Hematopoietic multipotent progenitor cell treated with erythropoietin and hydrocortisone succinate and interleukin-3 and kit ligand, for 15 days (in vitro differentiated cells): ENCODE data around the gene BEND6.
"Not testable (repeated sequence)": the region's sequence is repeated elsewhere in the genome, so short reads cannot be mapped to it uniquely, and the experiment has no call there.

Experiments
- DNase-seq: peaks from one replicate; pipeline ENCODE4 v3.0.0-alpha.2; 2015; ENCODE audit warnings: low spot score

Gene BEND6

DNA sequence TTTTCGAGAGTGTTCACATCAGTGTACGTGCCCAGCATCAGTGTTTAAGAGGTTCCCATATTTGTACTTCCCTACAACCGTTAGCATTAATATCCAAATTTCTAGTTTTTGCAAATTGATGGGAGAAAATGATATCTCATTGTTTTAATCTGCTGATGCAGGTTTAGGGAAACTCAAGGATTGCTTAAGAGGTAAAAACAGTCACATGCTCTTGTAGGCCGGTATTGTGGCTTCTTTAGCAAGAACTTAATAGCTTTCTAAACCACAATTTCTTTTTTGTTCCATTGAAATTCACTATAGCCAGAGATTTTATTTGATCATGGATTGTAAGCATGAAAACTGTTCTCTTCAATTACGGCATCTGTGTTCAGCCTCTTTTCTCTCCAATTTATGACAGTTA, 29.5 kb downstream of the BEND6 start:
- DNase-seq, result no peak

DNA sequence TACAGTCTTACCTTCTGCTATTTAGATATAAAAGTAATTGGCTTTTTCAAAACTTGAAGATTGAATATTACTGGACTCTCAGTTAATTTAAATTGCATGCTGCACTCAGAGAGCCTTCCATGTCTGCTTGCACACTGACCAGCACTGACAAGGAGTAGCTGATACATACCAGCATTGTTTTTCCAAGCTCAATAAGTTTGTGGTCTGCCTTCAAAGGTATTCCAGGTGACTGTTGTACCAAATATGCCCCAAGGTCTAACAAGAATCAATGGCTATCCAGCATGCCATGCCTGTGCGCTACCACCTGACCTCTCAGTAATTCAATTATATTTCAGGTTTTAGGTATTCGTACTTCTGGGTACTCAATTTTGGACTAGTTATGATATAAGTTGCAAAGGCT, 30.0 kb downstream of the BEND6 start:
- no peak for DNase-seq

DNA sequence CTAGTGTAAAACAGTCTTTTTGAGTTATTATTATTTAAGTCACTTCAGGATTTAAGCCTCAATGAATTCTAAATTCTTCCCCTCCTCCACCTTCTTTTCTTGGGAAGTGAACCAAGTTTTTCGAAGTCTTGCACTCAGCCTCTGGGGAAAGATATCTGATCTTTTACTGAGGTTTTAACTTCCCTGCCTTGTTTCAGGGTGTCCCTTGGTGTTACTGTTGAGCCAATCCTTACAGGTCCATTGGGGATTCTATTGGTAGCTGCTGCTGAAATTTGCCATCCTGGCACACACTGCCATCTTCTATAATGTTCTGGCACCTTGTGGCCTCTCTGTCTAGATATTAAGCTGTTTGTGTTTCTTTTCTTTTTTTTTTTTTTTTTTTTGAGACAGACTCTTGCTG, 31.7 kb downstream of the BEND6 start:
- no peak for DNase-seq

DNA sequence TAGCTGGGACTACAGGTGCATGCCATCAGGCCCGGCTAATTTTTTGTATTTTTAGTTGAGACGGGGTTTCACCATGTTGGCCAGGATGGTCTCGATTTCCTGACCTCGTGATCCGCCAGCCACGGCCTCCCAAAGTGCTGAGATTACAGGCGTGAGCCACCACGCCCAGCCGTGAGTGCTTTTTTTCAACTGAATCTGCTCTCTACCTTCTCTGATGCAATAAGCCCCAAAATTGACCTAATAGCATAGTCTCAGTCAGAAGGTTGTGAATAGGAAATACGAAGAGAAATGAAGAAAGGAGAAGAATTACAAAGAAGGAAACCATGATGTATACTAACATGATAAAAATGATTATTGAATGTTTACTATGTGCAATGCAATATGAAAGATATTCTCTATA, 33.2 kb downstream of the BEND6 start:
- no peak for DNase-seq

DNA sequence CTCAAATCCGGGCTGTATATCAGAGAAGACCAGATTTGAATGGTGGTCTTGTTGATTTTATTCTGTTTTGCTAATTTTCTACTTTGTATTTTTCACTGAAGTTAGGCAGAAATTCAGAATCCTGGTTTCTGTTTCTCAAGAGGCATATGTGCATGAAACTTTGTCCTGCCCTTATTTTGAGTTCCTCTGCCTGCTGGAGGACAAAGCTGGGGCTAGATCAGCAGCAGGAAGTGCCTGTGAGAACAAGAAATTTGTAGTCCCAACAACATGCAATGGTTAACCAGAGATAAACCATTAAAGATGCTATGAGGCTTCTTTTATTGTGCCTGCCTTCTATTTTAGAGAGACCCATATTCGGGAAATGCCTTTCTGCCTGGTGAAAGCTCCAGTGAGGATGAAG, 37.1 kb downstream of the BEND6 start:
- DNase-seq, result no peak

DNA sequence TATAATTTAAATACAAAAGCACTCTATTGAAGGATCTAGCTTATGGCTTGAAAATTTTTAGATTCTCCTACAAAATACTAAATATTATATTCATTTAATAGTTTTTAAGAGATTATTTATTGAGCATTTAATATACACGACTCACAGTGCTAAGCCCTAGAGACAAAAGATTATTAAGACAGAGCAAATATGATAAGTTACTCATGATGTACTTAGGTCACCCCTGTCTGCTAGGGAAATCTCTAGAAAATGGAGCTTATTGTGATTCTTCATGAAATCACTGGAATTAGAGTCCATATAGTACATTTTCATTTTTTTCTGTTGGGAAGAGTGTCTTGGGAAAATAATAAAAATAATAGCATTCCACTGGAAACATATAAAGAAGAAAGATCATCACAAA, 37.8 kb downstream of the BEND6 start:
- no peak for DNase-seq

DNA sequence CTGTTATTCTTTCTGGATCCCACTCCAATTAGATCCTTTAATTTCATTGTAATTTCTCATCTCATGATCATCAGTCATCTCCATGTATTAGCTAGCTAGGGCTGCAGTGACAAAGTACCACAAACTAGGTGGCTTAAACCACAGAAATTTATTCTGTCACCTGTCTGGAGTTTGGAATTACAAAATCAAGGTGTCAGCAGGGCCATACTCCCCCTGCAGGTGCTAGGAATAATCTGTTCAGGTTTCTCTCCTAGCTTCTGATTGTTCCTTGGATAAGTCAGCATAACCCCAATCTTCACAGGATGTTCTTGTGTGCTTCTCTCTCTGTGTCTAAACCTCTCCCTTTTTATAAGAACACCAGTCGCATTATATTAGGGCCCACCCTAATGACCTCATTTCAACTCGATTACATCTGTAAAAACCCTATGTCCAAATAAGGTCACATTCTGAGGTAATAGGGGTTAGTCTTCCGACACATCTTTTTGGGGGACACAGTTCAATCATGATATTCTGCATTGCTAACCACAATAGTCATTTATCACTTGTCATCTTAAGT, 40.5 kb downstream of the BEND6 start:
- DNase-seq, result no peak

DNA sequence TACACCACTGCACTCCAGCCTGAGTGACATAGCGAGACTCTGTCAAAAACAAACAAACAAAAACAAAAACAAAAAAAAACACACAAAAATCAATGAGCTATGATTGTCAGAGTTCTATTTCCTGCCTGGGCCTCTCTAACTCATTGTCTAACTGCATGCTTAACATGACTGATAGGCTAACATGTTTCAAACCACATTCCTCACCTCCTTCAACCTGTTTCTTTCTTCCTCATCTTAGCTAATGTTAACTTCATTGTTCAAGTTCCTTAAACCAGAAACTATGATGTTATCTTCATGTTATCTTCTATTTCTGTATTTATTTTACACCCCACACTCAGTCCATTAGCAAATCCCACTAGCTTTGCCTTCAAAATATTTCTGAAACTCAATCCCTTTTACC, 41.5 kb downstream of the BEND6 start:
- DNase-seq, result no peak

DNA sequence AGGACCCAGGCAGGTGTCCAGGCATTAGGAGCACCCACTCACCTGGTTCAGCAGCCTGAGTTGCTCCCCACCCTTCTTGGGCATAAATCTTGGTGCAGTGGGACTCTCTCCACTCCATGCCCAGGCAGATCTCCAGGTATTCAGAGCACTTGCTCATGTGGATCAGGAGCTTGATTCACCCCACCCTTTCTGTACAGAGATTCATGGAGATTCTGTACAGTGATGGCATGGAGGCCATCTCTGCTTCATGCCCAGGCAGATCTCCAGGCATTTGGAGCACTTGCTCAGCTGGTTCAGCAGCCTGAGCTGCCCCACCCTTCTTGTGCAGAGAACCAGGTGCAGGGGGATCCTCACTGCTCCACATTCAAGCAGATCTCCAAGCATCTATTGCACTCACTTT, 44.1 kb downstream of the BEND6 start:
- no peak for DNase-seq

DNA sequence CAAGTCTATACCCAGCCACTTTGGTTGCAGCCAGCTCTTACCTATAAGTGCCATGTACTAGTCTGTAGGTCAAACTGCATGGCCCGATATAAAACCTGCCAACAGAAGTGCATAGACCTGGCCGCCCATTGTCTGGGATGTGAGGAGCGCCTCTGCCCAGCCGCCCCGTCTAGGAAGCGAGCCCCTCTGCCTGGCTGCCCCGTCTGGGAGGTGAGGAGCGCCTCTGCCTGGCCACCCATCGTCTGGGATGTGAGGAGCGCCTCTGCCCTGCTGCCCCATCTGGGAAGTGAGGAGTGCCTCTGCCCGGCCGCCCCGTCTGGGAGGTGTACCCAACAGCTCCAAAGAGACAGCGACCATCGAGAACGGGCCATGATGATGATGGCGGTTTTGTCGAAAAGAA, 44.8 kb downstream of the BEND6 start:
- DNase-seq, result not testable (repeated sequence)

DNA sequence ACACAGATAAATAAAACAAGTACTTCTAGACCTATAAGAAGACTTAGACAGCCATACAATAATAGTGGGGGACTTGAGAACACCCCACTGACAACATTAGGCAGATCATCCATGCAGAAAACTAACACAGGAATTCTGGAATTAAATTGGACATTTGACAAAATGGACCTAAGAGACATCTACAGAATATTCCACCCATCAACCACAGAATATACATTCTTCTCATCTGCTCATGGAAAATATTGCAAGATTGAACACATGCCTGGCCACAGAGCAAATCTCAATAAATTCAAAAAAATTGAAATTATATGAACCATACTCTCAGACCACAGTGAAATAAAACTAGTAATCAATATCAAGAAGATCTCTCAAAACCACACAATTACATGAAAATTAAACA, 47.3 kb downstream of the BEND6 start:
- DNase-seq, result no peak

DNA sequence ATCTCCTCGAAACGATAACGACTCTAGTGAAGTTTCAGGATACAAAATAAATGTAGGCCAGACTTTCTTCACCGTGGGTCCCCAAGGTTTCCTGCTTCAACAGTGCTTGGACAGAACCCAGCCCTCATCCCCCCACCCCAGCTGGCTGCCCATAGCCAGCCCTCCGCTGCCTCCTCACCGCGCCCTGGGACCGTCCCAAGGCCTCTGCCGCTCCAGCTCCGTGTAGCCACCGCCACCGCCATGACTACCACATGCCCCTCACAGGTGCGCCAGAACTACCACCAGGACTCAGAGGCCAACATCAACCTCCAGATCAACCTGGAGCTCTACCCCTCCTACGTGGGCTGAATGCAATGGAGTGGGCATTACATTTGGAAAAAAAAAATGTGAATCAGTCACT, 49.4 kb downstream of the BEND6 start:
- no peak for DNase-seq

DNA sequence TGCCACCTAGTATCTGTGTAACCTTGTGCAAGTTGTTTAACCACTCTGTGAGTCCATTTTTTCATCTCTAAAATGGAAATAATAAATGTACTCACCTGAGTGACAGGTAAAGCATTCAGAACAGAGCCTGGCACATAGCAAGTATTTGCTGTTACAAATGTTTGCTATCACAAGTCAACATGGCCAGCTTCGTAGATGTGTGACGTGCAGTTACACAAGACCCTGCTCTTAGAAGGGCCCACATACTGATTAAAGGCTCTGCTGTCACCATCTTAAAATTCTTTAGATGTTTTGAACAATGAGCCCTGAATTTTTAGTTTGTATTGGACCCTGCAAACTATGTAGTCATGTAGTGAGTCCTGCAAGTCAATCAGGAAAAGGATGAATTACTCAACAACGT, 51.2 kb downstream of the BEND6 start:
- no peak for DNase-seq

DNA sequence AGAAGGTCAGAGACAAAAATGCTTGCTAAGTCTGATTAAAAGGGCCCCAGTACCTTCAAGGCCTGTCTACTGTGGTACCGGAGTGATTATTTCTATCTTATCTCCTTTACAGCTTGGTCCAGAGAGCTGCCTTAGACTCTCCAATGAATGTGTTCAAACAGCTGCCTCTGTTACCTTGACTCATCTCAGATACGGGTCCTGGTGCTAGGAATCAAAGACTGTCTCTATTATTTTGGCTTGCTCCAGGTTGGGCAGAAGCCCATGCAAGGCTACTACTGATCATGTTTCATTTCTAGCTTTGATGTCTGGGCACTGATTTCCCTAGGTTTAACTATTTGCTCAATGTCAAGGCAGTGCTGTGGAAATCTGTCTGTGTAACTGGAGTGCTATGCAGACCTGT, 53.2 kb downstream of the BEND6 start:
- DNase-seq, result not testable (repeated sequence)

DNA sequence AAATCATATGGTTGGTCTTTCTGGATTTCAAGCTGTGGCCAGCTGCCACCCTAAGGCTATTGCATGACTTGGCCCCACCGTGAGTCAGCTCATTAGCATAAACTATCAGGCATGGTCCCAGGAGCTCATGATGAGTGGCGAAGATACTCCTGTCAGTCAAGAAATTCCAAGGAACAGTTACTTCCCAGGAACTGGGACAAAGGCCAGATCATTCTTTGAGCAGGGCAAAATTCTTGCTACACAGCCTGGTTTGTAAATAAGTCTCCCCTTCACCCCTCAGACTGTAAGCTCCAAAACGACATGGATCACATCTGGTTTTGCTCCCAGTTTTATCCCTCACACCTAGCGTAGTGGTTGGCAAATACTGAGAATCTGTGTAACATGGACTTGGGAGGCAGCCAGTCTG, 58.6 kb downstream of the BEND6 start:
- no peak for DNase-seq

DNA sequence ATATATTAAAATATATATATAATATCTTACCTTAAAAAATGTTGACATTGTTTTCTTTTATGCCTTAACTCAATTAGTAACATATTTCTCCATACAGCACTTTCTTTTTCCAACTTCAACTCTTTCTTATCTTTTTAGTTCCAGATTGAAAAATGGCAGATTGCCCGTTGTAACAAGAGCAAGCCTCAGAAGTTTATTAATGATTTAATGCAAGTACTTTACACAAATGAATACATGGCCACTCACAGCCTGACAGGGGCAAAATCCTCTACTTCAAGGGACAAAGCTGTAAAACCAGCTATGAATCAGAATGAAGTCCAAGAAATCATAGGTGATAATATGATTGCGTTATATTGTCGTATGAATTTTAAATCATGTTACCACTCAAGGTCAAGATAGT, 62.2 kb downstream of the BEND6 start:
- DNase-seq, result peak; percentile 36

DNA sequence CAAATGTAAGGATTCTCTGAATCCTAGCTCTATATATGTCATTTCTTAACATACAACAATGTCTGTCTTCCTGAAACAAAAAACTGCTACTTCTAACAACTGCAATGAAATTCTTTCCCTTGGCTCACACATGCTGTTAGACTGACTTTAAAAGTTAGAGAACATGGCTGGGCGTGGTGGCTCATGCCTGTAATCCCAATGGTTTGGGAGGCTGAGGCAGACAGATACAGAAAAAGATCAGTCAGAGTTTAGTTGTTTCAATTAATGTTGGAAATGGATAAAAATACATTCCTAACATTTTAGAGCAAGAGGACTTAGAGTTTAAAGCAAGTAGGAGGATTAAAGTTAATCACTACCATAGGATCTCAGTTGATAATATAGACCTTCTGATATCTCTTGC, 62.9 kb downstream of the BEND6 start:
- DNase-seq, result no peak

DNA sequence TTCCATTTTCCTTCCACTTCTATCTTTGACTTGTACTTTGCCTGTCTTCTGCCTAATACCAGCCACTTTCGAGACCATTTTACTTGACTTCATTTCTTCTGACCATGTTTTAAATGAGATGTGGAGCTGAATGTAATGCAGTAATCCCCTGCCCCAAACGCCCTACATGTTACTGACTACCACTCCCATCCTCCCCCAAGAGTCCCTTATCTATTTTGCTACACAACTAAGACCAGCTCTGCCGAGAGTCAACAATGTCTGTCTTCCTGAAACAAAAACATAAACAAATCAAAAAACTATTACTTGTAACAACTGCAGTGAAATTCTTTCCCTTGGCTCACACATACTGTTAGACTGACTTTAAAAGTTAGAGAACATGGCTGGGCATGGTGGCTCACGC, 64.5 kb downstream of the BEND6 start:
- DNase-seq, result no peak

DNA sequence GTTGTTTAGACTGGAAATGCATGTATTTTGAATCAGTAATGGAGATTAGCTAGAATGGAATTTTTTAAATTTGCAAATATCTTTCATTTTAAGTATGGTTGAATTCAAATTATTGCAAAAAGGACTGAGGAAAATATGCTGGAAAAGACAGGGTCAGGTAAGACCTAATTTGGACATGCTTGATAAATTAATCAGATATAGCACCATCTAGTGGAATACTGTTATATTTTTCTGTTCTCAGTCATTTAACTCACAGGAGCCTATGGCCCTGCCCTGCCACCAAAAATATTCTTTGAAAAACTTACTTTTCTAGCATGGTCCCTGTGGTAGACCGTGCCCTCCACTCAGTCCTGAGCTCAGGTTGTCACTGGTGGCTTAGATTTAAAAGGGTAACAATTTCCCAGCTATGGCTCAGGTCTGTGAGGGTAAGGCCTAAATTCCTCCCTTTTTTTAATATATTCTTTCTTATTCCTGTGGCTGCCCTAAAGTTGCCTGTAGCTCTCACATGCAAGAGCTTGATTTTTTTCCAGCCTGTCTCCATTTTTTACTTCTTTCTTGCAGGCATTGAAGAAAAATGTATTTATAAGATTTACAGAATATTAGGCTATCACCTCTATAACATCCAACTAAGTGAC, 66.3 kb downstream of the BEND6 start:
- peak; percentile 74 for DNase-seq

DNA sequence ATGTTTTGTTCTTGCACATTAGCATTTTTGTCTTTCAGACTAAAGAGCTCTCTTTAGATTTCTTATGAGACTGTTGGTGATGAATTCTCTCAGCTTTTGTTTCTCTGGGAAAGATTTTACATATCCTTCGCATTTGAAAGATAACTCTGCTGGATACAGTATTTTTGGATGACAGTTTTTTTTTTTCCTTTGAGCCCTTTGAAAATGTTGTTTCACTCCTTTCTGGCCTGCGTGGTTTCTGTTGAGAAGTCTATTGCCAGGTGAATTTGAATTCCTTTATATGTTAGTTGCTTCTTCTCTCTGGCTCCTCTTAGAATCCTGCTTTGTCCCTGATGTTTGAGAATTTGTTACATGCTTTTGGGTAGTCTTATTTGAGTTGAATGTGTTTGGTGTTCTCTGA, 69.4 kb downstream of the BEND6 start:
- no peak for DNase-seq

DNA sequence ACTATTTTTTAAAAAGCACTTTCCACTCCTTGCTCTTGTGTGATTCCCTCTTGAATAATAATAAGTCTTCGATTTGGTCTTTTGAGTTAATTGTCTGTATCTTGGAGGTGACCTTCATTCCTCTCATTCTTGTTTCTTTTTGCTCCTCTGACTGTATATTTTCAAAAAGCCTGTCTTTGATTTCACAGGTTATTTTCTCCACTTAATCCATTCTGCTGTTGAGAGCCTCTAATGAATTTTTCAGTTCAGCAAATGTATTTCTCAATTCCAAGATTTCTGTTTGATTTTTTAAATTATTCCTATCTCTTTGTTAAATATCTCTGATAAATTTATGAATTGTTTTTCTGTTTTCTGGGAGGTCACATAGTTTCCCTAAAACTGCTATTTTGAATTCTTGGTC, 69.9 kb downstream of the BEND6 start:
- DNase-seq, result no peak

DNA sequence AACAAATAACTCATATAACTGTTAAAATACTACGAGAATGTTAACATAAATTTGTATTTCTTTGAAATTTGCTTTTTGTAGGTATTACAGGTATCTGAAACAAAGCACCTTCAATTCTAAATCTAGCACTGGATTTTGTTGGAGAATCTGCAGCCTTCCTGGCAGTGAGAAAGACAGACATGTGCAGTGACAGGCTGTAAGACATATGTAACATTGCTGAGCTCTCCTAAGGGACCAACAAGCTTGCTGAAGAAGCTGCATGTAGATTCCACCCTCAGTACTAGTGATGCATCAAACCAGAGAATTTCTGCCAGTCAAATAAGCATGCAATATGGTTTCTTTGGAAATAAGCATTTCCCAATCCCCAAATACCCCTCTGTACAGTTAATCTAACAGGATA, 71.1 kb downstream of the BEND6 start:
- no peak for DNase-seq

DNA sequence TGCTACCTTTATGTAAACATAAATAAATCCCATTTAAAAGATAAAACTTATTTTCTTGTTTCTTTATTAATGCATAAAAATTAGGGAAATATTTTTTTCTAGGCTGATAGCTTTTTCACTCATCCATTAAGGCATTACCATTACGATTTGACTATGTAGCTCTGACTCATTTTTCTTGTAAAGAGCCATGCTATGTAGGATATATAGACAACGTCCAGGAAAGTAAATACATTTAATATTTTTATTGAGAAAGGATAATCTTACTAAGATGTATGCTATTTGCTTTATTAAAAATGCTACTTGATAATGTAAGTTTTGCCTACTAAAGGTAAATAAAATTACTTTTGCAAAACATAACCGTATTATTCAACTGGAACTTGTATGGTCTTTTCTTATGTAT, 72.4 kb downstream of the BEND6 start:
- DNase-seq, result no peak

DNA sequence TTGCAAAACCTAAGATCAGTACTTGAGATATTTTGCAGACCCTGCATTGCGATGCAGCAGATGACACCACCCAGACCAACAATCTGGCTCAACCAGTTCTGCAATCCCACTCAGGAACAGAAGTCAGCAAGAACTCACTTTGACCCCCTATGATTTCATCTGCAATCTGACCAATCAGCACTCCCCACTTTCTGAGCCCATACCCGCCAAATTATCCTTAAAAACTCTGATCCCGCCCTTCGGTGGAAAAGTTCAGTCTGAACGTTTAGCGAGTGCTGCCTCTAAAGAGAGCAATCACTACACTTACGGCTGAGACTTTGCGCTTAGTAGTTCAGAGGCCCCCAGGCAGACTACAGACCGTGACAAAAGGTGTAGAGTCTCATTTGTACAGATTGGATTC, 74.3 kb downstream of the BEND6 start:
- DNase-seq, result no peak

DNA sequence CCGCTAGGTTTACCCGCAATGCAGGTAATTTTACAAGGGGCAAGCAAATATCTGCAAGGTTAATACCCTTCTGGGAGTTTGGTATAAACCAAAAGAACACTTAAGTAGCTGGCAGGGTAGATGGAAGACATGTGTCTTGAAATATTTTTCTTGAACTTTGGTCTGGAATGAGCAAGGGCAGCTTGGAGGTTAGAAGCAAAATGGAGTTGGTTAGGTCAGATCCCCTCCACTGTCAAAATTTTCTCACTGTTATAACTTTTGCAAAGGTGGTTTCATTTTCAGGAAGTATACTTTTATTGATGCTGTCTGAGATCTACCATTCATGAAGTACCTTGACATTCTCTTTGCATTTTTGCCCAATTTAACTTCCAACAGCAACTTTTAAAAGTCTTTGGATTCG, 78.3 kb downstream of the BEND6 start:
- DNase-seq, result no peak
